ENCODE measurements around the gene AMBP. TPM values are rescaled to one million over a fixed set of nuclear protein-coding genes. Genes with fewer than 3 reads are reported as not detected.

Gene AMBP
- total and polyA plus RNA-seq, 2 experiments from 2014 or later: not detected

DNA sequence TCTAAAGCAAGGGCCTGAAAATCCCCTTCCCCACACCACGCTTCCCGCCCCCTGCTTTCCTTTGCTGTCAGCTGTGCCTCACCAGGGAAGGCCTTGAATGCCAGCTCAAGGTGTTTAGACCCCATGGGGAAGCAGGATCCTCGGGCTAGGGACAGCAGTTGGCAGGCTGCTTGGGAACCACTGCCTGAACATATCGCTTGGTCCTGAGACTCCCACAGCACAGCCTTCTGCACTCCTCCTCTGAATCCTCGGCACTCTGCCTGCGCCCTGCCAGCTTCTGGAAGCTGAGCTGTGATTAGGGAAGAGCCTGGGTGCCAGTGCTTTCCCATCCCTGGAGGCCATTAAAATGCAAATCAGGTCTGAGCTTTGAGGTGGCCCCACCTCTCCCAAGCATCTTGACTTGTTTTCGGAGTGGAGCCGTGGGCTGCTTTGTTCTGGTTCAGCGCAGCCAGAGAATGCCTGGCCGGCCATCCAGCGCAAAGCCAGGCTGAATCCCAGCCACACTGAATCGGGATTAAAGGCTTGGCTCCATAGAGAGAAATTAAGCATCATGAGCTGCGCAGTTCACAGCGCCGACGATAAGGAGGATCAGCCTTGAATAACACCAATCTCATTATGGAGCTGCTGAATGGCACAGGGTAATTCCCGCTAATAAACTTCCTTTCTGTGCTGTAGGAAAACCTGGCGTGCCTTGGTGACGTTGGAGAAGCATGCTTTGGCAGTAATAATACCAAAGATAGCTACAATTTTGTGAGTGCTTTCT, 40.0 kb downstream of the AMBP start:
- 84 to 85% methylated on average over 19 of the region's 19 CpGs for WGBS, 2 experiments (ENCODE audit: low coverage in 1 of 2, low lambda C conversion rate in 2 of 2, missing lambda C conversion rate in 2 of 2)
- no peaks in the 10 kb centered on the region for H3F3A ChIP-seq (ENCODE audit: insufficient read depth)
- in situ Hi-C loops (cut with MboI): no loop called here

DNA sequence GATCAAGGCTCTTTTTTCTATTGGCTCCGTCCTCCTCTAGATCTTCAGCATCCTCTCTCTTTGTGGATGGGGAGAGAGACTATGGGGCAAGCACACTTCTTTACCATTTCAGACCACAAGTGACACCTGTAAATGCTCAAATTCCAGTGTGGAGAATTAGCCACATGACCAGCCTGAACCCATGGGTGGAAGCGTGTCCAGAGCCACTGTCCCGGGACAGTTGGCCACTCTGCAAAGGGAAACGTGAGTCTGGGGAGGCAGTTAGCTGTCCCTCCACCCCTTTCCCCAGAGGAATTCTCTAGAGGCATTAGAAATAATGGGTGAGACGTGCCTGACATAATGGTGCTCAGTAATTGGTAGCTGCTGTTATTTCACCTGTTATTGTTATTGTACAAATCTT, 40.9 kb downstream of the AMBP start:
- no peaks in the 10 kb centered on the region for H4K20me1 ChIP-seq (ENCODE audit: insufficient read depth)
- 98% methylated on average over 5 of the region's 5 CpGs for WGBS, 2 experiments (ENCODE audit: low coverage in 1 of 2, low lambda C conversion rate in 2 of 2, missing lambda C conversion rate in 2 of 2)
- no peaks in the 10 kb centered on the region for H3K27me3 ChIP-seq (replicated peaks; ENCODE audit: insufficient read depth)
- no peaks in the 10 kb centered on the region for H3K9me3 ChIP-seq (ENCODE audit: low read depth)
- TF ChIP-seq EZH2phosphoT487 (IDR thresholded peaks at IDR 0.05; ENCODE audit: insufficient read depth, low read depth) (no peak), EZH2 (IDR thresholded peaks at IDR 0.05; ENCODE audit: insufficient read depth, poor library complexity, severe bottlenecking) (no peak)
- in situ Hi-C loops (cut with MboI): no loop called here
- H3K79me2 ChIP-seq (ENCODE audit: insufficient read depth): no peaks in the 10 kb centered on the region
- no peaks in the 10 kb centered on the region for H3K4me1 ChIP-seq (ENCODE audit: insufficient read depth)
- H3K9ac ChIP-seq: no peak overlapping the region
- no peak for DNase-seq
- H2AFZ ChIP-seq: no peak overlapping the region
- peaks cover 2% of the 10 kb centered on the region; the same call in 1 of the 2 replicates for H3K36me3 ChIP-seq (ENCODE audit: low read depth)
- no peak overlapping the region for H3K4me3 ChIP-seq
- no peaks in the 10 kb centered on the region for H3K9me2 ChIP-seq (ENCODE audit: insufficient read depth)
- H3F3A ChIP-seq (ENCODE audit: insufficient read depth): no peaks in the 10 kb centered on the region
- H3K4me2 ChIP-seq (ENCODE audit: unreplicated experiment): no peak overlapping the region
- H3K27ac ChIP-seq: no peak overlapping the region

More for the DNA sequence above, 40.0 kb downstream of the AMBP start:
- Histone ChIP-seq H3K9ac (no peak overlapping the region), H3K4me2 (ENCODE audit: unreplicated experiment) (no peak overlapping the region), H3K27ac (no peak overlapping the region), H3K4me1 (ENCODE audit: insufficient read depth) (no peaks in the 10 kb centered on the region), H3K27me3 (replicated peaks; ENCODE audit: insufficient read depth) (no peaks in the 10 kb centered on the region), H3K9me3 (ENCODE audit: low read depth) (no peaks in the 10 kb centered on the region), H3K79me2 (ENCODE audit: insufficient read depth) (no peaks in the 10 kb centered on the region), H3K9me2 (ENCODE audit: insufficient read depth) (no peaks in the 10 kb centered on the region), H4K20me1 (ENCODE audit: insufficient read depth) (no peaks in the 10 kb centered on the region), H2AFZ (no peak overlapping the region), H3K36me3 (ENCODE audit: low read depth) (peaks cover 2% of the 10 kb centered on the region; the same call in 1 of the 2 replicates), H3K4me3 (no peak overlapping the region)
- TF ChIP-seq EZH2phosphoT487 (IDR thresholded peaks at IDR 0.05; ENCODE audit: insufficient read depth, low read depth) (no peak), EZH2 (IDR thresholded peaks at IDR 0.05; ENCODE audit: insufficient read depth, poor library complexity, severe bottlenecking) (no peak)
- DNase-seq: no peak

DNA sequence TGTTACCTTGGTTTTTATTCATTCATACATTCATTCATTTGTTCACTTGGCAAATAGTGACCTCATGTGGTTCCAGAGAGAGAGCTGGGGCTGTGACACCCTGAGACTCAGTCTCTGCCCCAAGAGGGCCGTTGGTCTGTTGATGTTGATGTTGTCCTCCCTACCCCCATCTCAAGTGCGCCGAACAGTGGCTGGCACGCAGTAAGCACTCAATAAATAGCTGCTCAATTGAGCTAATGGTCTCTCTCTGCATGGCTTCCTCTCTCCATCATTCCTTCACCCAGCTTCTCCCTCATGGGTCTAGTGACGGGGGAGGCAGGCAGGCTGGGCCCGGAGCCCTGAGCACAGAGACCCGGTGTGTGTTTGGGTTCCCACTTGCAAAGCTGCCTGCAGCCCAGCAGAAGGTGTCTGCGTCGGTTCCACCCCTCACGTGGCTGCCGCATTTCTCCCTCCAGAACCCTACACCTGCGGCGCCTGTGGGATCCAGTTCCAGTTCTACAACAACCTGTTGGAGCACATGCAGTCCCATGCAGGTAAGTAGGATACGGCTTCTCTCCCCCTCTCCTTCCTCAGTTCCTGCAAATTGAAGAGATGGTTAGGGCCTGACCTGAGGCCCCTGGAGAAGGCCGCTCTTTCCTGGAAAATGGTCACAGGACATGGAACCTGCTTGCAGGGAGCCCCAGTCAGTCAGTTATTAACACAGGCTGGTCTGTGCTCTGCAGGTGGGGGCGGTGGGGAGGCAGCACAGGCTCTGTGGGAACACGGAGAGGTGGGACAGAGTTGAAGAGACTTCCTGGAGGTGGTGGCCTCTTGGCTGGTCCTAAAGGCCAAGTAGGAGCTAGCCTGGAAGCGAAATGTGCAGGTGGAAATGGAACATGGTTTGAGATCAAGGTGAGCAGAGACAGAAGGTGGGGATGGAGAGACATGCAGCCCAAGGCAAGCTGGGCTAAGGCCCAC, 42.0 kb downstream of the AMBP start:
- no peaks in the 10 kb centered on the region for H3F3A ChIP-seq (ENCODE audit: insufficient read depth)
- H3K27ac ChIP-seq: no peak overlapping the region
- H3K79me2 ChIP-seq (ENCODE audit: insufficient read depth): no peaks in the 10 kb centered on the region
- DNase-seq: no peak
- H3K4me1 ChIP-seq (ENCODE audit: insufficient read depth): no peaks in the 10 kb centered on the region
- H2AFZ ChIP-seq: no peak overlapping the region
- no peaks in the 10 kb centered on the region for H3K9me3 ChIP-seq (ENCODE audit: low read depth)
- H3K9ac ChIP-seq: no peak overlapping the region
- TF ChIP-seq EZH2 (IDR thresholded peaks at IDR 0.05; ENCODE audit: insufficient read depth, poor library complexity, severe bottlenecking) (no peak), EZH2phosphoT487 (IDR thresholded peaks at IDR 0.05; ENCODE audit: insufficient read depth, low read depth) (no peak)
- no peaks in the 10 kb centered on the region for H3K27me3 ChIP-seq (replicated peaks; ENCODE audit: insufficient read depth)
- no peaks in the 10 kb centered on the region for H3K9me2 ChIP-seq (ENCODE audit: insufficient read depth)
- H3K36me3 ChIP-seq (ENCODE audit: low read depth): peaks cover 2% of the 10 kb centered on the region; the same call in 1 of the 2 replicates
- no peaks in the 10 kb centered on the region for H4K20me1 ChIP-seq (ENCODE audit: insufficient read depth)
- H3K4me3 ChIP-seq: no peak overlapping the region
- no peak overlapping the region for H3K4me2 ChIP-seq (ENCODE audit: unreplicated experiment)
- in situ Hi-C loops (cut with MboI): no loop called here
- WGBS, 2 experiments (ENCODE audit: low coverage in 1 of 2, low lambda C conversion rate in 2 of 2, missing lambda C conversion rate in 2 of 2): 98% methylated on average over 18 of the region's 18 CpGs

DNA sequence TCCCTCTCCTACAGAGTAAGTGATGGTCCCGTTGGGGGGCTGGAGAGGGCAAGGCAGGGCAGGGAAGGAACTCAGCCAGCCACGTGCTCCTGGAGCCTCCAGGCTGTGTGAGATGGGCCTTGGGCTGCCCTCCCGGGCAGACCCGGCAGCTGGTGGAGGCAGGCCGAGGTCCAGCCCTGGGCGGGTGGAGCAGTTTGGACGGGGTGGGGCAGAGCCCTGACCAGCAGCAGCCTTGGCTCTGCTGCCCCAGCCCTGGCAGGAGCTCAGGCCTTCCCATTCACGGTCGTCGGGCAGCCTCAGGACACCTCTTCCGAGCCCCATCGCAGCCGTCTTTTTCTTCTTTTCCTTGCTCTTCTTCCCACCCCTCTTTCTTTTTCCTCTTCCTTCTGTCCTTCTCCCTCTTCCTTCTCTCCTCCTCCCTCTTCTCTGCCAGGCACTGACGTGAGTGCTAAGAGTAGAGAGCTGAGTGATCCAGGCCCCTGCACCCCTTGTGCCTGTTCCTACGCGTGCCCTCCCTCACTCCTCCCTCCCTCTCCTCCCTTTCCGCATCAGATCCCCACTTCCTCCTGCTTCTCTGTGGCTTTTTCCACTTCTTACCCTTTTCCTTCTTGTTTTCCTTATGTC, 42.8 kb downstream of the AMBP start:
- Histone ChIP-seq H4K20me1 (ENCODE audit: insufficient read depth) (no peaks in the 10 kb centered on the region), H3K36me3 (ENCODE audit: low read depth) (peaks cover 2% of the 10 kb centered on the region; the same call in 1 of the 2 replicates), H3K4me3 (no peak overlapping the region), H3F3A (ENCODE audit: insufficient read depth) (no peaks in the 10 kb centered on the region), H3K9me3 (ENCODE audit: low read depth) (no peaks in the 10 kb centered on the region), H3K4me2 (ENCODE audit: unreplicated experiment) (no peak overlapping the region), H3K27ac (no peak overlapping the region), H2AFZ (no peak overlapping the region), H3K4me1 (ENCODE audit: insufficient read depth) (no peaks in the 10 kb centered on the region), H3K27me3 (replicated peaks; ENCODE audit: insufficient read depth) (no peaks in the 10 kb centered on the region), H3K9me2 (ENCODE audit: insufficient read depth) (no peaks in the 10 kb centered on the region), H3K79me2 (ENCODE audit: insufficient read depth) (no peaks in the 10 kb centered on the region), H3K9ac (no peak overlapping the region)
- TF ChIP-seq EZH2 (IDR thresholded peaks at IDR 0.05; ENCODE audit: insufficient read depth, poor library complexity, severe bottlenecking) (no peak), EZH2phosphoT487 (IDR thresholded peaks at IDR 0.05; ENCODE audit: insufficient read depth, low read depth) (no peak)
- no peak for DNase-seq
- 65 to 74% methylated on average over 7 to 17 of the region's 17 CpGs for WGBS, 2 experiments (ENCODE audit: low coverage in 1 of 2, low lambda C conversion rate in 2 of 2, missing lambda C conversion rate in 2 of 2)
- in situ Hi-C loops (cut with MboI): no loop called here
